ENCODE results near the gene ENPP3. TPM values are rescaled to one million over a fixed set of nuclear protein-coding genes. Genes with fewer than 3 reads are reported as not detected.

Gene ENPP3
- total RNA-seq, 1 experiment from 2014 or later = 0.15 TPM

GRCh38 chr6:131594074-131594473 is 43.0 kb upstream of the ENPP3 start:
- no peak overlapping the region for H3K23ac ChIP-seq (ENCODE audit: insufficient read length, low read depth, low read length)
- H3K9me3 Mint-ChIP-seq = no peaks in the 10 kb centered on the region
- H2AFZ ChIP-seq (ENCODE audit: low read length) = no peak overlapping the region
- H3T11ph ChIP-seq (ENCODE audit: low read length) = no peak overlapping the region
- H2BK12ac ChIP-seq (ENCODE audit: insufficient read length, low read depth, low read length) = no peak overlapping the region
- H3K23me2 ChIP-seq (ENCODE audit: insufficient read length, low read depth, low read length, poor library complexity, severe bottlenecking) = no peaks in the 10 kb centered on the region
- no peak for TF ChIP-seq CTCF (conservative IDR thresholded peaks at IDR 0.05)
- no peak overlapping the region for H4K91ac ChIP-seq (ENCODE audit: insufficient read length, low read depth, low read length)
- H3K27me3 Mint-ChIP-seq (ENCODE audit: low read depth) = no peaks in the 10 kb centered on the region
- H2BK5ac ChIP-seq (ENCODE audit: insufficient read length, low read length) = no peak overlapping the region
- no peak overlapping the region for H2BK20ac ChIP-seq (ENCODE audit: low read depth, low read length, poor library complexity, severe bottlenecking)
- H3K27me3 ChIP-seq (ENCODE audit: insufficient read depth, low read length) = no peaks in the 10 kb centered on the region
- H3K4me1 ChIP-seq (ENCODE audit: insufficient read depth, low read length) = no peaks in the 10 kb centered on the region
- H3K14ac ChIP-seq (ENCODE audit: insufficient read depth, low read length) = no peak overlapping the region
- H3K4me2 ChIP-seq (ENCODE audit: insufficient read depth, insufficient read length, low read length) = no peak overlapping the region
- no peak overlapping the region for H3K9ac ChIP-seq (ENCODE audit: extremely low read depth, insufficient read length, low read length)
- no peaks in the 10 kb centered on the region for H3K79me2 ChIP-seq (ENCODE audit: insufficient read depth, low read length)
- no CpG with 5 or more reads among the region's 11 CpGs for WGBS (ENCODE audit: extremely low coverage, insufficient read length, low lambda C conversion rate)
- DNase-seq = no peak
- no peak overlapping the region for H2BK15ac ChIP-seq (ENCODE audit: low read depth, low read length)
- no peak overlapping the region for H4K8ac ChIP-seq (replicated peaks; ENCODE audit: insufficient read length, low read depth, low read length)
- H3K27ac Mint-ChIP-seq = no peak overlapping the region
- no peaks in the 10 kb centered on the region for H3K9me3 ChIP-seq (ENCODE audit: control insufficient read depth, low read depth, low read length)
- peaks cover 6 to 63% (median 52%) of the 10 kb centered on the region in 3 experiments; a peak in 6 of 7 replicates for H3K36me3 Mint-ChIP-seq (ENCODE audit: insufficient read depth in 1 of 3, low read depth in 3 of 3)
- H3K18ac ChIP-seq (ENCODE audit: insufficient read length, low read depth, low read length) = no peak overlapping the region
- H3K56ac ChIP-seq (ENCODE audit: insufficient read length, low read depth, low read length) = no peak overlapping the region
- no peak overlapping the region for H4K5ac ChIP-seq (ENCODE audit: insufficient read length, low read depth, low read length)
- H2BK120ac ChIP-seq (ENCODE audit: low read depth, low read length, poor library complexity, severe bottlenecking) = no peak overlapping the region
- no peaks in the 10 kb centered on the region for H4K20me1 ChIP-seq (ENCODE audit: control insufficient read depth, insufficient read depth, insufficient read length)
- no peak overlapping the region for H3K4me3 Mint-ChIP-seq
- H3K4ac ChIP-seq (ENCODE audit: low read depth, low read length) = no peak overlapping the region
- H3K79me1 ChIP-seq (ENCODE audit: insufficient read depth, low read depth, low read length, poor library complexity, severe bottlenecking) = no peaks in the 10 kb centered on the region
- H3K27ac ChIP-seq (ENCODE audit: insufficient read length, low read depth, low read length) = no peak overlapping the region
- no peak overlapping the region for H2AK5ac ChIP-seq (ENCODE audit: insufficient read length, low read length)
- no peaks in the 10 kb centered on the region for H3K4me1 Mint-ChIP-seq

All from H9 (cell line).